MM.1S (cell line): ENCODE measurements around the gene COX14.

Experiments used
- DNase-seq: peaks from one replicate; pipeline ENCODE4 v3.0.0-alpha.2; 2015
- H2AFZ ChIP-seq: fragments of 300-600 bp; sonication (generic); 2 replicates; pipeline ENCODE4 v1.6.0; 2016; ENCODE audit warnings: antibody characterized with exemption, low read length
- H3F3A ChIP-seq: fragments of 300-600 bp; sonication (generic); 2 replicates; pipeline ENCODE4 v1.6.1; 2016; ENCODE audit warnings: mild to moderate bottlenecking, antibody characterized with exemption, low read length, moderate library complexity, mixed read lengths; ENCODE audit not compliant: insufficient read depth
- H3K27ac ChIP-seq: fragments of 300-600 bp; sonication (generic); 2 replicates; pipeline ENCODE4 v1.5.1; 2016; ENCODE audit warnings: mild to moderate bottlenecking, low read length
- H3K27me3 ChIP-seq: fragments of 300-600 bp; sonication (generic); replicated peaks from 2 replicates; pipeline ENCODE4 v1.6.0; 2016; ENCODE audit warnings: low read length; ENCODE audit not compliant: insufficient read depth
- H3K36me3 ChIP-seq: fragments of 300-600 bp; sonication (generic); replicated peaks from 2 replicates; pipeline ENCODE4 v1.6.1; 2016; ENCODE audit warnings: mild to moderate bottlenecking, low read length, mixed read lengths; ENCODE audit not compliant: insufficient read depth
- H3K4me1 ChIP-seq: fragments of 300-600 bp; sonication (generic); 2 replicates; pipeline ENCODE4 v1.6.1; 2016; ENCODE audit warnings: low read length, mixed read lengths
- H3K4me2 ChIP-seq: fragments of 300-600 bp; sonication (generic); 2 replicates; pipeline ENCODE4 v1.6.0; 2016; ENCODE audit warnings: low read depth, low read length
- H3K4me3 ChIP-seq: fragments of 300-600 bp; sonication (generic); 2 replicates; pipeline ENCODE4 v1.5.1; 2016; ENCODE audit warnings: low read length, mixed read lengths
- H3K79me2 ChIP-seq: fragments of 300-600 bp; sonication (generic); 2 replicates; pipeline ENCODE4 v1.6.1; 2016; ENCODE audit warnings: mixed run types, low read length, mixed read lengths
- H3K9ac ChIP-seq: fragments of 300-600 bp; sonication (generic); 2 replicates; pipeline ENCODE4 v1.6.1; 2016; ENCODE audit warnings: low read length, mixed read lengths
- H3K9me2 ChIP-seq: fragments of 300-600 bp; sonication (generic); replicated peaks from 2 replicates; pipeline ENCODE4 v1.6.1; 2016; ENCODE audit warnings: mild to moderate bottlenecking, low read length, mixed read lengths; ENCODE audit not compliant: insufficient read depth
- H3K9me3 ChIP-seq: fragments of 300-600 bp; sonication (generic); replicated peaks from 2 replicates; pipeline ENCODE4 v1.6.1; 2016; ENCODE audit warnings: mild to moderate bottlenecking, low read length, mixed read lengths; ENCODE audit not compliant: insufficient read depth
- H4K20me1 ChIP-seq: fragments of 300-600 bp; sonication (generic); 2 replicates; pipeline ENCODE4 v1.6.1; 2016; ENCODE audit warnings: mild to moderate bottlenecking, low read length, moderate library complexity, mixed read lengths; ENCODE audit not compliant: insufficient read depth
- EZH2 ChIP-seq: fragments of 300-600 bp; sonication (generic); optimal IDR thresholded peaks from 2 replicates; pipeline ENCODE3; 2017; ENCODE audit warnings: low read depth, mild to moderate bottlenecking, antibody characterized with exemption, low read length, mixed read lengths
- EZH2phosphoT487 ChIP-seq: fragments of 300-600 bp; sonication (generic); IDR thresholded peaks from 2 replicates; pipeline ENCODE4 v1.6.1; 2018; ENCODE audit warnings: antibody characterized with exemption, low read length
- TF ChIP-seq, protein P1 (sequence below): fragments of 300-600 bp; sonication (generic); IDR thresholded peaks from 2 replicates; pipeline ENCODE4 v1.5.1; 2016; ENCODE audit warnings: antibody characterized with exemption, low read length, mixed read lengths

The COX14 gene

DNA sequence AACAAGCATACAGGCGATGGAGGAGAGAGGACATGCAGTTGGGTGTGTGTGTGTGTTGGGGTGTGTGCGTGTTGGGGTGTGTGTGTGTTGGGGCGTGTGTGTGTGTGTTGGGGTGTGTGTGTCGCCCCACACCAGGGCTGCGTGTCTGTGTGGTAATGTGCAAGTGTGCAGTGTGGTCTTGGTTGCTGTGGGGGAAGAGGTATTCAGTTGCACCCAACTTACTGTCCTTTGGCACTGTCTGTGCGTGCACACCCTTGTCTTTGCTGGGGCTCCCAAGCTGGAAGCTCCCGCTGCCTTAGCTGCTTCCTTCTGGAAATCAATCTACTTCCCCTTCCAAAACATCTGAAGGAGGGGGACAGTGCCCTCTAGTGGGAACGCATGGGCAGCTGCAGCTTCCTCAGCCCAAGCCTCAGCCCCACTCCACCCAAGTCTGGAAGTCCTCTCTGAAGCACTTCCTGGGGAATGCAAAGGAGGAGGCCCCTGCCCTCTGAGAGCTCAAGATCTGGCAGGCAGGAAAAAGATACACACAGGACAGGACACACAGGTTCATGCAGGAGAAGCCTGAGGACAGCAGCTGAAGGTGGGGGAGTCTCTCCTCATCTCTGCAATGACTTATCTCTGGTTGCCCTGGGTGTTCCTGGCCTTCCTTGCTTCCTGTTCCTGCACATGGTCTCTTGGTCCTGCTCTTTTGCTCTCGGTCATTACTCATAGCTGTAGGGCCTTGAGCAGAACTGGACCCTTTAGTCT, 41.5 kb upstream of the COX14 start:
- H3F3A ChIP-seq: no peaks in the 10 kb centered on the region
- no peaks in the 10 kb centered on the region for H3K9me2 ChIP-seq
- no peaks in the 10 kb centered on the region for H3K79me2 ChIP-seq
- peak overlapping the region; percentile 22; the same call in 1 of the 2 replicates for H3K4me3 ChIP-seq
- no peaks in the 10 kb centered on the region for H3K4me1 ChIP-seq
- H3K27me3 ChIP-seq: no peaks in the 10 kb centered on the region
- TF ChIP-seq EZH2phosphoT487: no peak
- no peak for TF ChIP-seq EZH2
- TF ChIP-seq, protein P1, sequence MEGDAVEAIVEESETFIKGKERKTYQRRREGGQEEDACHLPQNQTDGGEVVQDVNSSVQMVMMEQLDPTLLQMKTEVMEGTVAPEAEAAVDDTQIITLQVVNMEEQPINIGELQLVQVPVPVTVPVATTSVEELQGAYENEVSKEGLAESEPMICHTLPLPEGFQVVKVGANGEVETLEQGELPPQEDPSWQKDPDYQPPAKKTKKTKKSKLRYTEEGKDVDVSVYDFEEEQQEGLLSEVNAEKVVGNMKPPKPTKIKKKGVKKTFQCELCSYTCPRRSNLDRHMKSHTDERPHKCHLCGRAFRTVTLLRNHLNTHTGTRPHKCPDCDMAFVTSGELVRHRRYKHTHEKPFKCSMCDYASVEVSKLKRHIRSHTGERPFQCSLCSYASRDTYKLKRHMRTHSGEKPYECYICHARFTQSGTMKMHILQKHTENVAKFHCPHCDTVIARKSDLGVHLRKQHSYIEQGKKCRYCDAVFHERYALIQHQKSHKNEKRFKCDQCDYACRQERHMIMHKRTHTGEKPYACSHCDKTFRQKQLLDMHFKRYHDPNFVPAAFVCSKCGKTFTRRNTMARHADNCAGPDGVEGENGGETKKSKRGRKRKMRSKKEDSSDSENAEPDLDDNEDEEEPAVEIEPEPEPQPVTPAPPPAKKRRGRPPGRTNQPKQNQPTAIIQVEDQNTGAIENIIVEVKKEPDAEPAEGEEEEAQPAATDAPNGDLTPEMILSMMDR: peak; percentile 96
- no peak overlapping the region for H3K27ac ChIP-seq
- no peaks in the 10 kb centered on the region for H3K9me3 ChIP-seq
- no peak overlapping the region for H3K9ac ChIP-seq
- H3K36me3 ChIP-seq: no peaks in the 10 kb centered on the region
- H4K20me1 ChIP-seq: no peaks in the 10 kb centered on the region
- peak overlapping the region; percentile 61 for H2AFZ ChIP-seq
- peak overlapping the region; percentile 69; the same call in 1 of the 2 replicates for H3K4me2 ChIP-seq
- peak; percentile 63 for DNase-seq

GRCh38 chr12:50072198-50072907, 39.7 kb upstream of the COX14 start:
- no peaks in the 10 kb centered on the region for H3F3A ChIP-seq
- no peaks in the 10 kb centered on the region for H3K27me3 ChIP-seq
- H3K9ac ChIP-seq: no peak overlapping the region
- TF ChIP-seq EZH2 (no peak), EZH2phosphoT487 (no peak)
- TF ChIP-seq, protein P1: no peak
- H4K20me1 ChIP-seq: no peaks in the 10 kb centered on the region
- no peaks in the 10 kb centered on the region for H3K36me3 ChIP-seq
- no peaks in the 10 kb centered on the region for H3K4me1 ChIP-seq
- H3K79me2 ChIP-seq: no peaks in the 10 kb centered on the region
- no peak overlapping the region for H3K27ac ChIP-seq
- H3K4me2 ChIP-seq: no peak overlapping the region
- no peak overlapping the region for H2AFZ ChIP-seq
- no peak for DNase-seq
- no peaks in the 10 kb centered on the region for H3K9me2 ChIP-seq
- H3K9me3 ChIP-seq: no peaks in the 10 kb centered on the region
- no peak overlapping the region for H3K4me3 ChIP-seq

DNA sequence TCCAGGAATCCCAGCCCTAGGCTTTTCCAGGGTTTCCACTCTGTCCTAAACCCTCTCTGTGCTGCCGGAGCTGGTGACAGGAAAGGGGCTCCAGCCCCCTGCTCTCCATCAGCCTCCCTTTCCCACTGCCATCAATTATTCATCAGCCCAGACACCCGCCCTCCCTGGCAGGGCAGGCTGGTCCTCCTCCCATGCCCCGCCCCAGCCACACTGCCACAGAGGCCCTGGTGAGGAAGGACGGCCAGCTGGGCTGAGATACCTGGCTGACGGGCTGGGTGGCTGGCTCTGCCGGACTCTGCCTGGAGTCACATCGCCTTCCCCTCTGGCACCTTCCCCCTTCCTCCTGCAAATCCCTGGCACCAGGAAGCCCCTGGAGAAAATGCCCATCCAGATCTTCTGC, 38.8 kb upstream of the COX14 start:
- Histone ChIP-seq H3F3A (no peaks in the 10 kb centered on the region), H2AFZ (no peak overlapping the region), H3K9ac (no peak overlapping the region), H3K4me1 (no peaks in the 10 kb centered on the region), H3K9me3 (no peaks in the 10 kb centered on the region), H3K9me2 (no peaks in the 10 kb centered on the region), H3K27ac (no peak overlapping the region), H3K79me2 (no peaks in the 10 kb centered on the region), H4K20me1 (no peaks in the 10 kb centered on the region), H3K4me2 (no peak overlapping the region), H3K27me3 (no peaks in the 10 kb centered on the region), H3K36me3 (no peaks in the 10 kb centered on the region), H3K4me3 (no peak overlapping the region)
- no peak for TF ChIP-seq EZH2phosphoT487
- no peak for TF ChIP-seq EZH2
- TF ChIP-seq, protein P1: no peak
- DNase-seq: no peak
